ENCODE results near the gene MEGF10.
"Not testable (repeated sequence)": the region's sequence is repeated elsewhere in the genome, so short reads cannot be mapped to it uniquely, and the experiment has no call there.

The MEGF10 gene

DNA sequence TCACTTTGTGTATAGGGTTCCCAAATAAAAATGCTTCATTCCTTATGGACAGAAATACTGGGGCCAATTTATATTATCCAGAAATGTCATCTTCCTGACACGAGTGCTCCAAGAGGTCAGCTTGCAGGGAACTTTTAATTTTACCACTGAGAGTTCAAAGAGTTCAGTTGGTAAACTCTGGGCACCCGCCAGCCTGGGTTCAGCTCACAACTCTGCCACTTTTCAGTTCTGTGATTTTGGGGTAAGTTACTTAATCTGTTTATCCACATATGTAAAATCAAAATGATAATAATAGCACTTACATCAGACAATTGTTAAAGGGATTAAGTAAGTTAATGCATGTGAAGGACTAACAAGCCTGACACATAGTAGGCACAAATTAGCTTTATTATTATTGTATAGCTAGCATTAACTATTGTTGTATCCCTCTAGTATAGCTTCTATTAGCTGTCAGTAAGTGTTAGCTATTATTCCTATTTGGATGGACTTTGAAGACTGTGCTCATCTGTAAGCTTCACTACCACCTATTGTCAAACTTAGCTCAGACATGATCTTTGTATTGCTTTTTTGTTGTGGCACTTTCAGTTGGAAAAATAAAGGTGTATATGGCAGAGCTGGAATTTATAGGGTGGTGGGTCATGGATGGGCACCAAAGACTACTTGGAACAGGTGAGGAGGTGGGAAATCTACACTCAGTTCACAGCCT, 1.6 kb downstream of the MEGF10 start:
- H3K9me3 Mint-ChIP-seq = no peaks in the 10 kb centered on the region
- no peak overlapping the region for H3K27ac Mint-ChIP-seq
- H3K27me3 Mint-ChIP-seq (ENCODE audit: low read depth) = peaks cover 65% of the 10 kb centered on the region
- no peak for DNase-seq (ENCODE audit: low spot score)
- no peaks in the 10 kb centered on the region for H3K36me3 Mint-ChIP-seq (ENCODE audit: low read depth)
- no peak overlapping the region for H3K4me3 Mint-ChIP-seq
- H3K4me1 Mint-ChIP-seq (ENCODE audit: low read depth) = peaks cover 2% of the 10 kb centered on the region

DNA sequence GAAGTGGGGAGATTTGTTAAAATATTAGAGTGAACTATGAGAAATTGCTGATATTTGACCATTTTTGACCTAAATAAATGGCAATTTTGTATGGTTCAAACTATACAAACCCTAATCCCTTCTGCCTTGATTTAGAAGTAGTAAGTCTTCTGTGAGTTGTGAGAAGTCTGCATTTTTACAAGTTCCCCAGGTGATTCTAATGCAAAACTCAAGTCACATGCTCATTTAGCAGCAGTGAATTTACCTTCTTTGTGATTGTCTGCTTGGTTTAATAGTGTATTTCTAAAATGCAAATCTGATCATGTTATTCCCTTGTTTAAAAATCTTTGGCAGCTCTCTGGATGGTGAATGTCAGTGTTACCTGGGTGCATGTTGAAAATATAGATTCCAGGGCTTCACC, 2.8 kb downstream of the MEGF10 start:
- no peak overlapping the region for H3K27ac Mint-ChIP-seq
- H3K36me3 Mint-ChIP-seq (ENCODE audit: low read depth) = no peaks in the 10 kb centered on the region
- H3K4me3 Mint-ChIP-seq = no peak overlapping the region
- H3K9me3 Mint-ChIP-seq = no peaks in the 10 kb centered on the region
- DNase-seq (ENCODE audit: low spot score) = no peak
- H3K27me3 Mint-ChIP-seq (ENCODE audit: low read depth) = peaks cover 58% of the 10 kb centered on the region
- H3K4me1 Mint-ChIP-seq (ENCODE audit: low read depth) = peaks cover 2% of the 10 kb centered on the region

DNA sequence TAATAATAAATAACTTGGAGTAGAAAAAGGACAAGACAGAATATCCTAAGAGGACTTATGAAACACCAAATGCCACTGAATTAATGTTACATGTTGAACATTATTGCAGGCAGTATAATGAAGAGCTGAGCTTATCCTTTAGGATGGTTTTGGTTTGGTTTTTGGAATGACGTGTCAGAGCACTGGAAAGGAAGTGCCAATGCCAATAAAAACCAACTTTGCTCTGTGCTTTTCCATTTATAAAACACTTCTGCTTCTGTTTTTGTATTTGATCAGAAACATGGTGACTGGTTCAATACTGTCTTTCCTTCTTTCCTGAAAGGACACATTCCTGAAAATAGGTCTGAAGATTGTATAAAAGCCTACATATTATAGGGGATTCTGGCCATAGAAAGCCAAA, 4.2 kb downstream of the MEGF10 start:
- Mint-ChIP-seq H3K27me3 (ENCODE audit: low read depth) (peaks cover 49% of the 10 kb centered on the region), H3K27ac (no peak overlapping the region), H3K9me3 (no peaks in the 10 kb centered on the region), H3K4me1 (ENCODE audit: low read depth) (peaks cover 2% of the 10 kb centered on the region), H3K36me3 (ENCODE audit: low read depth) (no peaks in the 10 kb centered on the region), H3K4me3 (no peak overlapping the region)
- DNase-seq (ENCODE audit: low spot score) = no peak

DNA sequence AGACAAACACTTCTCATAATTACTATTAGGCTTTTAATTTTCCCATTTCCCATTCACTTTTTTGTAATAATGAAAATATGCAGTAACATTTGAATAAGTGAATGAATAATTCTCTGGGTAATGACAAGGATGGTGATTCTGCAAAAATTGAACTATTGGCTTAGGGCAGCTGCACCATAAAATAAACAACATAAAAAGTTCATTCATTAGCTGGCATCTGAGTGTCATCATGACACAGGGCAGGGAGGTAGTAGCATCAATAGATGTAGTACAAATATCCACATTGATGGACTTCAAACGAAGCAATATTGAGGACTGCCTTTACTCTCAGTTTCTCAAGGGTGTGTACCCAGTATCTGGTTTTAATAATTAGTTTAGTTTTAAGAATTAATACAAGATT, 4.9 kb downstream of the MEGF10 start:
- no peaks in the 10 kb centered on the region for H3K36me3 Mint-ChIP-seq (ENCODE audit: low read depth)
- H3K27me3 Mint-ChIP-seq (ENCODE audit: low read depth) = peaks cover 44% of the 10 kb centered on the region
- no peak overlapping the region for H3K27ac Mint-ChIP-seq
- H3K9me3 Mint-ChIP-seq = no peaks in the 10 kb centered on the region
- no peak for DNase-seq (ENCODE audit: low spot score)
- H3K4me3 Mint-ChIP-seq = no peak overlapping the region
- H3K4me1 Mint-ChIP-seq (ENCODE audit: low read depth) = peaks cover 2% of the 10 kb centered on the region

DNA sequence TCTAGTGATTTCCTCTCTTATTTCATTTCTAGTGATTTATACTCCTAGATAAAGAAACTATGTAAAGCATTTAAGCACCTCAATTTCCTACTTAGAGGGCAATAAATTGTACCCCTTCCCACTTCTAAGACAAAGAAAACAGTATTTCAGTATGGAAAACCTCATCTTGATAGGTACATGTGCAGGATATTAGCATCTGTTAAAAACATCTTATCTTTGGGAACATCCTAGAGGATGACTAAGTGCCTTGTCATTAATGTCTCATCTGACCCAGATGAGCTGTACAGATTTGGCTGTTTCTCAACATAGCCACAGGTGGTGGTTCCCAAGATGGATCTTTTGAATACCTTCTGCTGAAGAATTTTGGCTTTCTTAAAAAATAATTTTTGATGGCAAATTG, 5.7 kb downstream of the MEGF10 start:
- peaks cover 39% of the 10 kb centered on the region for H3K27me3 Mint-ChIP-seq (ENCODE audit: low read depth)
- H3K27ac Mint-ChIP-seq = no peak overlapping the region
- no peaks in the 10 kb centered on the region for H3K4me1 Mint-ChIP-seq (ENCODE audit: low read depth)
- H3K36me3 Mint-ChIP-seq (ENCODE audit: low read depth) = no peaks in the 10 kb centered on the region
- DNase-seq (ENCODE audit: low spot score) = no peak
- no peak overlapping the region for H3K4me3 Mint-ChIP-seq
- no peaks in the 10 kb centered on the region for H3K9me3 Mint-ChIP-seq

DNA sequence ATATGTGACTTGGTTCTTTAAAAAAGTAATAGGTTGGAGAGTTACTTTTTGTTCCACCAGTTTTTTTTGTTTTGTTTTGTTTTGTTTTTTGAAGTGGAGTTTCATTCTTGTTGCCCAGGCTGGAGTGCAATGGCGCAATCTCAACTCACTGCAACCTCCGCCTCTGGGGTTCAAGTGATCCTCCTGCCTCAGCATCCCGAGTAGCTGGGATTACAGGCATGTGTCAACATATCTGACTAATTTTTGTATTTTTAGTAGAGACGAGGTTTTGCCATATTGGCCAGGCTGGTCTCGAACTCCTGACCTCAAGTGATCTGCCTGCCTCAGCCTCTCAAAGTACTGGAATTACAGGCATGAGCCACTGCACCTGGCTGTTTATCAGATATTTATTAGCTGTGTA, 6.3 kb downstream of the MEGF10 start:
- H3K27me3 Mint-ChIP-seq (ENCODE audit: low read depth) = peaks cover 33% of the 10 kb centered on the region
- H3K4me1 Mint-ChIP-seq (ENCODE audit: low read depth); H3K27ac Mint-ChIP-seq; H3K4me3 Mint-ChIP-seq; DNase-seq (ENCODE audit: low spot score); H3K9me3 Mint-ChIP-seq; H3K36me3 Mint-ChIP-seq (ENCODE audit: low read depth): not testable (repeated sequence)

DNA sequence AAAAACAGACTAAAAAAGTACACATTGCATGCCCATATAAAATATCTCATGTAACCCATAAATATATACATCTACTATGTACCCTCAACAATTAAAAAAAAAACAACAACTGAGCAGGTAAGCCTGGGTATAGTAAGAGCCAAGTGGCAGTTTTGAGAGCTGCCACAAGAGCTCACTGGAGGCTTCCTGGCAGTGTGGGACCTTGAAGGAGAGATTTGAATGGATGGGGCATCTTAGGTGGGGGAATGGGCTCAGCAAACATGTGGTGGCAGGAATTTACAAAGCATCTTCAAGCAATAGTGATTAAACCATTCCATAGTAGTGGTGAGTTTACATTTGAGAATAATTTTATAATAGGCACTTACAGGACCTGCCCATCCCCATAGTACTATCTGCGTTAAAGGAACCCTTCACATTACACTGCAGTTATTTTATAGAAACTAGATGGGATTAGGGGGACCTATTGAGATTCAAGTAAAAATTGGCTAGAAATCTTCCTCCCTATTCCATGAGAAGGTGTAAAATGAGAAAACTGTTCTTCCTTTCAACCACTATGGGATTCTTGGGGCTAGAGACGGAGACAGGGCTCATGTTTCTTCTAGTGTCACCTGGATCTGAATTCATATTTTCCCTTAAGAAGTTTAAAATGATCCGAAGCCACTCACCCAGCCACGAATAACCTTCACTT, 6.9 kb downstream of the MEGF10 start:
- no peaks in the 10 kb centered on the region for H3K9me3 Mint-ChIP-seq
- H3K4me3 Mint-ChIP-seq = no peak overlapping the region
- peaks cover 33% of the 10 kb centered on the region for H3K27me3 Mint-ChIP-seq (ENCODE audit: low read depth)
- no peak for DNase-seq (ENCODE audit: low spot score)
- no peaks in the 10 kb centered on the region for H3K36me3 Mint-ChIP-seq (ENCODE audit: low read depth)
- H3K27ac Mint-ChIP-seq = no peak overlapping the region
- H3K4me1 Mint-ChIP-seq (ENCODE audit: low read depth) = no peaks in the 10 kb centered on the region

DNA sequence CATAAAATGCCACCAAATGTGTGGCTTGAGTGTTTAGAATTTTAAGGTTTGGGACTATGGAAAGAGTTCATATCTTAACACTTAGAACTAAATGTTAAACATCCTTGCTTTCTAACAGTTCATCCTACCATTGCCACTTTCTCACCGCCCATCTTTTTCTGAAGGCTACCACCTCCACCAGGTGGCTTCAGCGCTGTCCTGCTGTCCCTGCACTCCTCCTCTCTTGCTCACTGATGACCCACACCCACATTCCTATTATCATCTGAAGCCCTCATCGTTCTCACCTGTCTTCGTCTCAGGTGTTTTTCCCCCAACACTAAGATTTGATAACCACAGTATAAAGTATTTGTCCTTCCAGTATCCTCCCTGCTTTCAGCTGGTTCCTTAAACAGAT, 7.4 kb downstream of the MEGF10 start:
- Mint-ChIP-seq H3K36me3 (ENCODE audit: low read depth) (no peaks in the 10 kb centered on the region), H3K27me3 (ENCODE audit: low read depth) (peaks cover 33% of the 10 kb centered on the region), H3K27ac (no peak overlapping the region), H3K9me3 (no peaks in the 10 kb centered on the region), H3K4me1 (ENCODE audit: low read depth) (no peaks in the 10 kb centered on the region), H3K4me3 (no peak overlapping the region)
- no peak for DNase-seq (ENCODE audit: low spot score)

DNA sequence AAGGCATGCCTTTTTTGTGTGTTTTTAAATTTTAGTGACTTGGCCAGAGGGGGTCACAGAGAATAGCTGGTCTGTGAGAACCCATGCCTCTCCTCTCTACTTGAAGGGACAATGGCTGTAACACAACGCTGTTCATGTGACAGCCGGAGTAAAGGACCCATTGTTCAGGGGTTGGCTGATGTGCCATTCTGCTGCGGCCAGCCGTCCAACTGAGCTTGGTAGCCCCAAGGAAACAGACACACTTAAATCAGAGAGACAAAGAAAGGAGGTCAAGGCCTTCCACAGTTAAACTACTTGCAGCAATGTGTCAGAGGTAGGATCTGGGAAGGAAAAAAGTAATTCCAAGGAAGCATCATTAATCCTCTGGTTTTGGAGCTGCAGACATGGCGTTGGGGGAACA, 8.1 kb downstream of the MEGF10 start:
- peaks cover 29% of the 10 kb centered on the region for H3K27me3 Mint-ChIP-seq (ENCODE audit: low read depth)
- H3K4me3 Mint-ChIP-seq = no peak overlapping the region
- no peak overlapping the region for H3K27ac Mint-ChIP-seq
- H3K36me3 Mint-ChIP-seq (ENCODE audit: low read depth) = no peaks in the 10 kb centered on the region
- DNase-seq (ENCODE audit: low spot score) = no peak
- no peaks in the 10 kb centered on the region for H3K9me3 Mint-ChIP-seq
- H3K4me1 Mint-ChIP-seq (ENCODE audit: low read depth) = no peaks in the 10 kb centered on the region

DNA sequence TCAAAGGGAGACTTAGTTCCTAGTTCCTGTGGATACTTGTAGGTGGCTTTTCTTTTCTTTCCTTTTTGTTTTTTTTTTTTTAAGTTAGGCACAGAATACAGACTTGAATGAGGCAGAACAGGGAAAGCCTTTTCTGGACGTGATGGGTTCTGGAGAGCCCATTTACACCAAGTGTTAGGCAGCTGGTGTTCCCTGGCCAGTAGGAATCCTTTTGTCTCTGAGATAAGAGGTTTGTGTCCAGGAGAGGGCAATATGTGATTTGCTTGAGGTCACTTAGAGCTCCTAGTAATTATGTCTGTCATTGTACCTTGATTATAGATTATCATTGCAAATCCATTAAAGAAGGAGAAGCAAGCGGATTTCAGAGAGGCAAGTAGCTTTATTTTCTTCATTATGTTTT, 9.1 kb downstream of the MEGF10 start:
- Mint-ChIP-seq H3K4me3 (no peak overlapping the region), H3K9me3 (no peaks in the 10 kb centered on the region), H3K27ac (no peak overlapping the region), H3K36me3 (ENCODE audit: low read depth) (no peaks in the 10 kb centered on the region), H3K27me3 (ENCODE audit: low read depth) (peaks cover 24% of the 10 kb centered on the region), H3K4me1 (ENCODE audit: low read depth) (no peaks in the 10 kb centered on the region)
- no peak for DNase-seq (ENCODE audit: low spot score)

DNA sequence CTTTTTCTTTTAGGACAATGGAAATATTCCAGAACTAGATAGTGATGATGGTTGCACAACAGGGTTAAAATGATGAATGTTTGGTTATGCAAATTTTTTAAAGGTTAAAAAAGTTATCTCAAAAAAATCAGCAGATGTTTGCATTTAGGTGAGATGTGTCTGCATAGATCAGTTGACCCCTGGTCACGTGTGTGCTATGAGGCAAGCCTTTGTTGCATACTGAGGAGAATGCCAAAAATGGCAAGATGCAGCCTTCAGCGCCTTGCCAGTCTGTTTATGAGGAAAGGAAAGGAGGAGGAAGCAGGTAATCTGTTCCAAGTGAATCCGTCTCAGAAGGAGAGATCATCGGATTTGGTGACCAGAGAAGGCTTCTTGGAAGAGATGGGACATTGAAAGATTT, 11.9 kb downstream of the MEGF10 start:
- H3K27ac Mint-ChIP-seq = no peak overlapping the region
- no peaks in the 10 kb centered on the region for H3K36me3 Mint-ChIP-seq (ENCODE audit: low read depth)
- H3K9me3 Mint-ChIP-seq = no peaks in the 10 kb centered on the region
- H3K4me3 Mint-ChIP-seq = no peak overlapping the region
- H3K27me3 Mint-ChIP-seq (ENCODE audit: low read depth) = peaks cover 17% of the 10 kb centered on the region
- no peak for DNase-seq (ENCODE audit: low spot score)
- H3K4me1 Mint-ChIP-seq (ENCODE audit: low read depth) = no peaks in the 10 kb centered on the region

- no peak overlapping the region for H3K27ac Mint-ChIP-seq
- H3K4me1 Mint-ChIP-seq (ENCODE audit: low read depth) = no peaks in the 10 kb centered on the region
- H3K36me3 Mint-ChIP-seq (ENCODE audit: low read depth) = no peaks in the 10 kb centered on the region
- H3K27me3 Mint-ChIP-seq (ENCODE audit: low read depth) = peaks cover 15% of the 10 kb centered on the region
- DNase-seq (ENCODE audit: low spot score) = no peak
- peaks cover 5% of the 10 kb centered on the region for H3K9me3 Mint-ChIP-seq
- no peak overlapping the region for H3K4me3 Mint-ChIP-seq
Measured at GRCh38 chr5:127303404-127303803, 12.8 kb downstream of the MEGF10 start.

GRCh38 chr5:127305493-127305892, 14.9 kb downstream of the MEGF10 start:
- peaks cover 21% of the 10 kb centered on the region for H3K27me3 Mint-ChIP-seq (ENCODE audit: low read depth)
- H3K27ac Mint-ChIP-seq = no peak overlapping the region
- no peak for DNase-seq (ENCODE audit: low spot score)
- no peaks in the 10 kb centered on the region for H3K36me3 Mint-ChIP-seq (ENCODE audit: low read depth)
- no peak overlapping the region for H3K4me3 Mint-ChIP-seq
- peaks cover 5% of the 10 kb centered on the region for H3K9me3 Mint-ChIP-seq
- no peaks in the 10 kb centered on the region for H3K4me1 Mint-ChIP-seq (ENCODE audit: low read depth)

DNA sequence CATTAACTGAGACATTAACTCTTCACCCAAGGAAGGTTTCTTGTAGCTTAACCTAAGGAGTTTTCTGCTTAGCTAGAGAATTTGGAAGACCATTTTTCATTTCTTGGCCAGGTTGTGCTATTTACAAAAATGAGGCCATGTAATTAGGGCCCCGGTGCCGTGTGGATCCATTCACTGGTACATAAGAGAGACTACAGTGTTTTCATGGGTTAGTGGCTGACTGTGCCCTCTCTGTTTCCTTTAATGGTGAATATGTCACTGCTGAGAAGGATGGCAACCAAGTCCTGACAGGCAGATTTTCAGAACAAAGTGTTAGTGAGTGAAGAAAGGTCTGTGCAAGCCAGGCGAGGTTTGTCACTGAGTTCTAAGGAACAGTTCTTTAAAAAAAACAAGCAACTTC, 15.4 kb downstream of the MEGF10 start:
- Mint-ChIP-seq H3K9me3 (peaks cover 5% of the 10 kb centered on the region), H3K4me3 (no peak overlapping the region), H3K4me1 (ENCODE audit: low read depth) (no peaks in the 10 kb centered on the region), H3K27me3 (ENCODE audit: low read depth) (peaks cover 22% of the 10 kb centered on the region), H3K27ac (no peak overlapping the region), H3K36me3 (ENCODE audit: low read depth) (no peaks in the 10 kb centered on the region)
- DNase-seq (ENCODE audit: low spot score) = no peak

- Mint-ChIP-seq H3K27ac (no peak overlapping the region), H3K4me1 (ENCODE audit: low read depth) (no peaks in the 10 kb centered on the region), H3K4me3 (no peak overlapping the region), H3K36me3 (ENCODE audit: low read depth) (no peaks in the 10 kb centered on the region), H3K9me3 (peaks cover 5% of the 10 kb centered on the region), H3K27me3 (ENCODE audit: low read depth) (peaks cover 21% of the 10 kb centered on the region)
- DNase-seq (ENCODE audit: low spot score) = no peak
Measured at GRCh38 chr5:127306647-127307046, 16.1 kb downstream of the MEGF10 start.
